ENCODE measurements around the gene PRPF6. TPM values are rescaled to one million over a fixed set of nuclear protein-coding genes. Genes with fewer than 3 reads are reported as not detected.

PRPF6 gene
- total and polyA plus RNA-seq, 9 donors = 46.5 to 84.9 (median 69.7) TPM

- WGBS, 3 donors = 12 to 18% (median 13%) methylated on average over 4 of the region's 4 CpGs
- intact Hi-C loops (cut with DNase I) = no loop called here
- no peak overlapping the region for H3K27ac ChIP-seq
Observed at GRCh38 chr20:64078934-64079272, 98.0 kb downstream of the PRPF6 start.

GRCh38 chr20:64079273-64080012 lies 98.5 kb downstream of the PRPF6 start, which contains the start of gene RGS19:
TSS of gene RGS19 (minus strand) at chr20:64079518. CDS start at chr20:64076886, 2,632 bp downstream.
- 0 to 1% (median 0%) methylated on average over 26 to 73 of the region's 73 CpGs for WGBS, 3 donors
- intact Hi-C loops (cut with DNase I) = no loop called here
- DNase-seq = peak; percentile 56 to 78 (median 71)

More at GRCh38 chr20:64078934-64079272, 98.0 kb downstream of the PRPF6 start:
- H3K4me1 ChIP-seq (ENCODE audit: insufficient read depth) = no peaks in the 10 kb centered on the region
- no peaks in the 10 kb centered on the region for H3K9me3 ChIP-seq
- H3K36me3 ChIP-seq = no peaks in the 10 kb centered on the region
- H3K27me3 ChIP-seq = no peaks in the 10 kb centered on the region
- DNase-seq = no peak
- peak overlapping the region; percentile 37 for H3K4me3 ChIP-seq
- no peak for TF ChIP-seq EP300 (IDR thresholded peaks at IDR 0.05)
- no peak for TF ChIP-seq POLR2A (IDR thresholded peaks at IDR 0.05)
- TF ChIP-seq CTCF (IDR thresholded peaks at IDR 0.05) = no peak

GRCh38 chr20:64080013-64080812 lies 99.3 kb downstream of the PRPF6 start, which contains the start of gene OPRL1:
TSS of gene OPRL1 (plus strand) at chr20:64080082. CDS start at chr20:64092721, 12,639 bp downstream.
- no peak for TF ChIP-seq CTCF (IDR thresholded peaks at IDR 0.05)
- no peak for TF ChIP-seq EP300 (IDR thresholded peaks at IDR 0.05)
- TF ChIP-seq POLR2A (IDR thresholded peaks at IDR 0.05) = no peak
- peak within 1 kb of the TSS in 1 of 2 donors; percentile 22 for H3K27ac ChIP-seq
- peak in 1 of 5 donors; percentile 53 for DNase-seq
- intact Hi-C loops (cut with DNase I) = no loop called here
- H3K4me3 ChIP-seq = peak within 1 kb of the TSS; percentile 37
- no peaks in the 10 kb centered on the region for H3K4me1 ChIP-seq (ENCODE audit: insufficient read depth)
- WGBS, 3 donors = 4 to 9% (median 6%) methylated on average over 35 to 62 of the region's 62 CpGs
- no peaks in the 10 kb centered on the region for H3K36me3 ChIP-seq
- H3K27me3 ChIP-seq = no peaks in the 10 kb centered on the region
- H3K9me3 ChIP-seq = no peaks in the 10 kb centered on the region

More at GRCh38 chr20:64079273-64080012, 98.5 kb downstream of the PRPF6 start, which contains the start of gene RGS19:
- no peaks in the 10 kb centered on the region for H3K36me3 ChIP-seq
- H3K4me3 ChIP-seq = peak within 1 kb of the TSS; percentile 37
- TF ChIP-seq POLR2A (IDR thresholded peaks at IDR 0.05) (no peak), EP300 (IDR thresholded peaks at IDR 0.05) (no peak), CTCF (IDR thresholded peaks at IDR 0.05) (no peak)
- H3K27me3 ChIP-seq = no peaks in the 10 kb centered on the region
- H3K4me1 ChIP-seq (ENCODE audit: insufficient read depth) = no peaks in the 10 kb centered on the region
- no peaks in the 10 kb centered on the region for H3K9me3 ChIP-seq
- H3K27ac ChIP-seq = peak within 1 kb of the TSS in 1 of 2 donors; percentile 22

GRCh38 chr20:64080813-64081623 lies 100.1 kb downstream of the PRPF6 start:
- TF ChIP-seq CTCF (IDR thresholded peaks at IDR 0.05) (no peak), POLR2A (IDR thresholded peaks at IDR 0.05) (no peak), EP300 (IDR thresholded peaks at IDR 0.05) (no peak)
- Histone ChIP-seq H3K4me1 (ENCODE audit: insufficient read depth) (no peaks in the 10 kb centered on the region), H3K9me3 (no peaks in the 10 kb centered on the region), H3K27me3 (no peaks in the 10 kb centered on the region), H3K27ac (no peak overlapping the region), H3K36me3 (no peaks in the 10 kb centered on the region), H3K4me3 (no peak overlapping the region)
- intact Hi-C loops (cut with DNase I) = no loop called here
- WGBS, 3 donors = 61 to 64% (median 63%) methylated on average over 16 to 17 of the region's 17 CpGs
- DNase-seq = peak in 1 of 5 donors; percentile 32
